Epithelial cell of prostate (primary cell): ENCODE measurements around the gene FOXP1.
A peak's percentile ranks its signal among the peaks of the same experiment; 100 is the strongest.

Experiments
- DNase-seq: peaks from one replicate; pipeline ENCODE4 v3.0.0-alpha.2; 2011; ENCODE audit warnings: low read depth, low spot score
- H3K27ac ChIP-seq: fragments of 450-650 bp; 2 replicates; pipeline ENCODE4 v1.5.1; 2017; ENCODE audit warnings: mild to moderate bottlenecking

Gene FOXP1

GRCh38 chr3:71512000-71512399 lies 71.5 kb downstream of the FOXP1 start:
- no peak for DNase-seq
- H3K27ac ChIP-seq, result peak overlapping the region; percentile 61

GRCh38 chr3:71511446-71511845 lies 72.1 kb downstream of the FOXP1 start:
- peak overlapping the region; percentile 61 for H3K27ac ChIP-seq
- no peak for DNase-seq

- DNase-seq, result no peak
- peak overlapping the region; percentile 61 for H3K27ac ChIP-seq
These were observed 72.5 kb downstream of the FOXP1 start for GRCh38 chr3:71511037-71511436.

GRCh38 chr3:71510510-71510909 lies 73.0 kb downstream of the FOXP1 start:
- H3K27ac ChIP-seq, result peak overlapping the region; percentile 61
- DNase-seq, result no peak

DNA sequence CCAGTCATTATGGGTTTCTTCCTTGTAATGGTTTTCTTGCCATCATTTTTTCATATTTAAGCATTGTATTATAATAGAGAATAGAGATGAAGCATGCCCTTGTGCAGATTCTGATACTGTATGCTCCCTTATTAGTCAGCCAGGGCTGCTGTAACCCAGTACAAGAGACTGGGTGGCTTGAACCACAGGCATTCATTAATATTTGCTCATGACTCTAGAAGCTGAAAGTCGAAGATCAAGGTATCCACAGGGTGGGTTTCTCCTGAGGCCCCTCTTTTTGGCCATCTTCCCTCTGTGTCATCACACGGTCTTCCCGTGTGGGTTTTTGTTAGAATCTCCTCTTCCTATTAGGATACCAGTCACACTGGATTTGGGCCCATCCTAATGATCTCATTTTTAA lies 74.5 kb downstream of the FOXP1 start:
- no peak overlapping the region for H3K27ac ChIP-seq
- no peak for DNase-seq

DNA sequence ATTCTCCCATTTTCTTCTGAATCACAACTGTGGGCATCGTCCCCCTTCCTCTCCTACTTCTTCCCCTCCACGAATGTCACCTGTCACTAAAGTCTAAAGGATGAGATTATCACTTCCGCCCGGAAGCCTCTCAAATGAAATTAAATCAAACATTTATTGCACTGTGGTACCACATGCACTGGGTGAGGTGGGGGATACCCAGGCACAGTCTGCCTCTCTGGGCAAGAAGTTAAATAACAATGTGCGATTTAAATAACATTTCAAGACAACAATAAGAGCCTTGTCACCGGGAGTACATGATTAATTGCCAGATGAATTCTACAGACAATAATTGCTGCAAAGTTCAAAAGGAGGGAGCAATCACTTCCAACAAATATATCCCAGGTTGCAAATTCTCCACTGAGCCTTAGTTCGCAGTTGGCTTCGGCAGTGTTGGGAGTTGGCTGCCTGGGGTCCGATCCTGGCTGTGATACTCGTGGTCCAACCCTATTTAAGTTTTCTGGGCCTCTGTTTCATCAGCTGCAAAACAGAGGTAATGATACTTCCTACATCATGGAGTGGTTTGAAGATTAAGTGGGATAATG lies 77.7 kb downstream of the FOXP1 start:
- H3K27ac ChIP-seq, result peak overlapping the region; percentile 97
- DNase-seq, result no peak

DNA sequence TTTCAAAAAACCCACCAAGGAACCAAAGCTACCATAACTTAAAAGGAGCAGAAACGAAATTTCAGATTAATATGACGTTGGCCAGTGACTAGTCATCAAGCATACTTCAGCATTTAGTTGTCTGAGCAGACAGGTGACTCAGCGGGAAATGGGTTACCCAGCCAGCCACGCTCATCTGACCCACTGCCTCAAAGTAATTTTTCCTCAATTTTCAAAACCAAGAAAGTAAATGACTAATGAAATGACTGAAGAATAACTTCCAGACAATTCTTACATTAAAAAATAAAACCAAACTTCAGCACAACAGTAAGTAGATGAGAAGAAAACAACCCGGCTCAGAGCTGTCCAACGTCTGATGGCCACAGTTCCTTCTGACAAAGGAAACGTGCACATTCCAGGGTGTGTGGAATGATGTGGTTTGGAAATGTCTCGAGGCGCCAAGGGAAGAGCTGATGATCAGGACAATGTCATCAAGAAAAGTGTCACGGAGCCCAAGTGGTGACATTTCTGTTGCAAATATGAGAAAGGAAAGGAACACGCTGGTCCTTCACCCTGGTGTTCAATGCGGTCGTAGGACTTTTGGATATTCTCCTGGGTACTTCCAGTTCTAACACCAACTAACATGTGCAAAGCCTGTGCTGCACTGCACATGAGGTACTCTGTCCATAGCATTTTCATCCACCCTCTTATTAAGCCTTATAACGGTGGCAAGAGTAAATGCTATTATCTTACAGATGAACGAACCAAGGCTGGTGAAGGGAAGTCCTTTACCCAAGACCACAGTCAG lies 79.1 kb downstream of the FOXP1 start:
- DNase-seq, result peak; percentile 70
- peak overlapping the region; percentile 97 for H3K27ac ChIP-seq

DNA sequence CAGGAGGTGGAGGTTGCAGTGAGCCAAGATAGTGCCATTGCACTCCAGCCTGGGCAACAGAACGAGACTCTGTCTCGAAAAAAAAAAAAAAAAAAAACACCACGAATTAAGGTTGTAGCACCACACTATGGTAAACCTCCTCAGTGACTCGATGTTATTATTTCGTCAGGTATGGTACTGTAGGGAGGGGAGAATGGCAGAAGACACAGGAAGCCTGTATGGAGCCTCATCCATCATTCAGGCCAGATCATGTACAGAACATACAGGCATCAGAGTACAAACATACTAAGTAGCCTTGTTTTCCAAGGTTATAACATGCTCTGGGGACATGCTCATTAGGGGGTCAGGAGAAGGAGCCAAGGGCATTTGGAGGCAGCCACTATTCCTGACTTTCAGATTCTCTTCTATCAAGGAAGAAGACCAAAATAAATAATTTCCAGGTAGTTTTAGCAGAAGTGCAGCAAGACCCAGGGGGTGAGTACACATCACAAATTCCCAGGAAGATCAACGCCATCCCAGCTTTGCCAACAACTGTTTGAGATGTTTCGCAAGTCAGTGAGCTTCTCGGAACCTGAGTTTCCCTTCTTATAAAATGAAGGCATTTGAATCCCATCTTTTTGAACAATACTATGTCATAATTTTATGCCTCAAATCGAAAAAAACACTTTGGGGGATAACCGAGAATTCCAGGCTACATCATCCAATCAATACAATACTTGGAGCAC lies 79.8 kb downstream of the FOXP1 start:
- DNase-seq, result no peak
- peak overlapping the region; percentile 97 for H3K27ac ChIP-seq

DNA sequence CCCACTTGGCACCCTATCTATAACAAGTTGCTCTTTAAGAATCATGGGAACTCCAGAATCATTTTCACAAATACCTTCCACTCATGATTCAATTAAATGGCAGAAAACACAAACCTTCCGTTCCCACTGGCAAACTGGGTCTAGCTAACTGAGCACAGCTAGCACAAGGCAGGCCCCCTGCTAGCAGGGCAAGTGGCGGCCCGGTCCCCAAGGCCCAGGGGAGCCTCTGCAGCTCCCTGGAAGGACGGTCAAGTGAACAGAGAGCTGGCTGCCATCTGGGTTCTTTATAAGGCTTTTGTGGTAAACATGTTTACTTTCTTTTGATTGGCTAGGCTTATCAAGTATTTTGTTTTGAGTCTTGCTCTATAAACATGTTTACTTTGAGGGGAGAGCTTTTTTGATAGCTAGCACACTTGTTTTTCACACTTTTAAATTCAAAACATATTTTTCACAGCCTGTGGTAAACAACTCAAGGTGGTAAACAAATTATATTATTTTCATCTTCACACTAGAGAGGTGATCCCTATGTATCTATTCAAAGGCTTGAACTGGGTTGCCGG lies 81.4 kb downstream of the FOXP1 start:
- no peak overlapping the region for H3K27ac ChIP-seq
- no peak for DNase-seq

DNA sequence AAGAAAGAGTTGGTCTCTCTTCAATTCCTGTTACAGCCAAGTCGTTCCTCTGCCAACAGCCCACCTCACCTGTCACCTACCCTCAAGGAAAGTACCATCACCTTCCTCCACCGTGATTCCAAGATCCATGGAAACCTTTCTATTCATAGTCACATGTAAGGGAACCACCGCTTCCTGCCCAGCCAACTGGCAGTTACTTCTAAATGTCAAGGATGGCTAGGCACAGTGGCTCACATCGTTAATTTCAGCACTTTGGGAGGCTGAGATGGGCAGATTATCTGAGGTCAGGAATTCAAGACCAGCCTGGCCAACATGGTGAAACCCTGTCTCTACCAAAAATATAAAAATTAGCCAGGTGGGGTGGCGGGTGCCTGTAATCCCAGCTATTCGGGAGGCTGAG lies 82.8 kb downstream of the FOXP1 start:
- H3K27ac ChIP-seq, result no peak overlapping the region
- DNase-seq, result no peak

- H3K27ac ChIP-seq, result no peak overlapping the region
- DNase-seq, result no peak
These were observed 84.2 kb downstream of the FOXP1 start for GRCh38 chr3:71499227-71499876.

- H3K27ac ChIP-seq, result no peak overlapping the region
- no peak for DNase-seq
These were observed 85.0 kb downstream of the FOXP1 start for GRCh38 chr3:71498543-71498942.

DNA sequence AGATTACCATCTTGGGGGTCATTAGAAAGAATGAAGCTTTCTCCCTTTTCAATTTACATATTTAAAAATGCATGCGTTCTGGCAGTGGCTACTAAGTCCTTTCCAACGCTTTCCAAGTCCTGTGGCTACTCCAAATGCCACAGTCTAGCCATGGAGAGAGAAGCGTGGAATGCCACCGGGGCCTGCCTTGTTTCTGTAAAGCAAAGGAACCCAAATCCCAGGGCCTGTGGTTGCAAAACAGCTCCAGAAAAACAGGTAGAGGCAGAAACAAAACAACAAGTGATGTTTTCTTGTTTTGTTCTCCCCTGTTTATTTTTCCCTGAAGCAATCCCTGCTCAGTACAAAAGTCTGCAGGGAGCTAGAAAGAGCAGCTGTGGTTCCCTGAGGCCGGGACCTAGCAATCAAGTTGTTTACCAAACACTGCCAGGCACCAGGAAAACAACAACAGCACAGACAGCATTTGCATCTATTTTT lies 85.5 kb downstream of the FOXP1 start:
- no peak for DNase-seq
- H3K27ac ChIP-seq, result no peak overlapping the region

DNA sequence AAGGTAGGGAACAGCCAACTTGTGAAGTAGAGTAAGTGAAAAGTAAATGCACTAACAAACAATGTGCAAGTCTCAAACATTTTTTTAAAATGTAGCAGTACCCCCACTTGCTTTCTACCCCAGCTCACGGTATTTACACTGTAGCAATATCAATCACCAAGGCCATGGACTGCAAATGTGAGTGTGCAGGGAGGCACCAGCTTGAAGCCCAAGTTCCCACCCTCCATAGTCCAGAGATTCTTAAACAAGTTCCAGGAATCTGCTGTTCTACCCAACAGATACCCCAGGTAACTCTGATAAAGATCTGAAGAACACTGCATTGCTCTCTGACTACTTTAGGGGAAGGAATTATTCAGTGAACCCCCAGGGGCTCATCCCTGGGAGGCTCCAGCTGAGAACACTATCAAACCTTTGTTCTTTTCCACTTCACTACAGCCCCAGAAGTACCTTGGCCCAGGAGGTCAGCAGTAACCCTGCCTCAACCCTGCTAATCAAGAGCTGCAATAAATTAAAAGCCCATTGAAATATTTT lies 86.1 kb downstream of the FOXP1 start:
- peak overlapping the region; percentile 94 for H3K27ac ChIP-seq
- no peak for DNase-seq

GRCh38 chr3:71495708-71496472 lies 87.6 kb downstream of the FOXP1 start:
- H3K27ac ChIP-seq, result peak overlapping the region; percentile 94
- DNase-seq, result peak; percentile 65

DNA sequence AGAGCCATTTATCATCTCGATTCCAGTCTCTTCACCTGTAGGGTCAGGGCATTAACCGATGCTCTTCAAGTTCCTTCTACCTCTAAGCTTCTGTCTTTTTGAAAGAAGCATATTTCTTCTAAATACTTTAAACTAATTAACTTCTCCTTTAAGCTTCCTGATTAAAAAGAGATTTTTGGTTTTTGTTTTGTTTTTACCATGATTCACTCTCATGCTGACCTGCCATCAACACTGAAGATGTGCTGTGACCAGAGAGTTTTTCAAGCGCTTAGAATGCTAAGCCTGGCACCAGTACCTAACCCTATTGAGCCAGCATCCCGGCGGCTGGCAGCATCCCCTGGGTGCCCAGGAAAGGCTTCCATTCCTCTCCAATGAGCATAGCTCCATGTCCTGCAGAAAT lies 89.3 kb downstream of the FOXP1 start:
- no peak for DNase-seq
- no peak overlapping the region for H3K27ac ChIP-seq

DNA sequence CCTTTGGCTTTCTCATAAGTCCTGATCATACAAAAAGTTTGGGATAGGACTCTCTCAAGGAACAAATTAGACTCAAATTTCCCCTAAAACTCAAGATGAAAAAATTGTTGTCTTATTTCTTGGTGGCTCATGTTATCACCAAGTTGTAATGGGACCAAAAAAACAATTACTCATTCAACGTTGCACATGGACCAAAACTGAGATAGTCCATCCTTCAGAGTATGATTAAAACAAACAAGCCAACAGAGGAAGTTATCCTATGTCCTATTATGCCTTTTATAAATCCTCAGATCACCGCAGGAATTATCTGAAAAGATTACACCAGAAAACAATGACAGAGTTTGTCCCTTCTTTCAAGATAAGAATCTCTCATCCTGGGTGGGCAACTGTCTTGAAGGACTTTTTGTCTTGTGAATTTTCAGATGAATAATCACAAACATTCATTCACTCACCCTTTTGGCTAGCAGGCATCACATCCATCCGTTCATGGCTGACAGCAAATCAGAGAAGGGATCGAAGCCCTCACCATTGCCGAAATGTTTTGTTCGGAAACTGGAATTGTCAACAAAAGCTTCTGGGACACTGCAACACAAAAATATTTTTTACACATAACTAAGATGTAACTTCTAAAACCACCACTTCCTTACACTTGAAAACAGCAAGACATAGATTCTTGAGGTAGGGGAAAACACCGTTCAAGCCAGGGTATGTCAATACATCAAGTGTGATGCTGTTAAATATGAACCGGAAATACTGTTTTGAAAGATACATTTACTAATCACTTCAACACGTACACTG lies 90.4 kb downstream of the FOXP1 start:
- no peak overlapping the region for H3K27ac ChIP-seq
- no peak for DNase-seq

DNA sequence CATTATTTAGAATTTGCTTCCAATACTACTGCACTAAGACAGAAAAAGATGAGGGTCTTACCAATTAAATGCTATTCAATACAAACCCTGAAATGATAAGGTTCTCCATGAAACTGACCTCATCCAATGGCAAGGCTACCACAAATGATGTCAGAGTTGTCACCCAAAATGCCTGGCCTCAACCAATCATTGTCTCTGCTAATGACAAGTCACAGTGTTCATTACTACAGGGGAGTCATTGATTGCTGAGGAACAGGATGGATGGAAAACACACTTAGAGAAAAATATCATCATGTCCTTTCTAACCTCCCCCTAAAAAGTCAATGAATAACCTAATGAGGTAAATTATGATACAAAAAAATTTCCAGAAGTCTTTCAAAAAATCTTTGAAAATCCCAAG lies 91.0 kb downstream of the FOXP1 start:
- no peak overlapping the region for H3K27ac ChIP-seq

More for the DNA sequence above, 91.0 kb downstream of the FOXP1 start:
- DNase-seq, result no peak
